ENCODE results near the gene ARL2.

The ARL2 gene

GRCh38 chr11:65058419-65059054, 44.6 kb downstream of the ARL2 start, which contains the start of gene NAALADL1:
Gene NAALADL1 (minus strand): TSS chr11:65058553. CDS start chr11:65058521, 32 bp downstream.
- no peaks in the 10 kb centered on the region for H3K79me2 ChIP-seq (ENCODE audit: insufficient read depth, low read length)

GRCh38 chr11:65059523-65059922, 45.6 kb downstream of the ARL2 start:
- no peak overlapping the region for H2AFZ ChIP-seq (ENCODE audit: low read length)
- H3K79me2 ChIP-seq (ENCODE audit: insufficient read depth, low read length), result no peaks in the 10 kb centered on the region
- no peak overlapping the region for H3K4me3 ChIP-seq (ENCODE audit: low read depth, low read length, poor library complexity, severe bottlenecking)
- no peak overlapping the region for H3K4me2 ChIP-seq (ENCODE audit: low read length)
- peaks cover 7% of the 10 kb centered on the region for H3K4me1 ChIP-seq (ENCODE audit: insufficient read depth, low read length, severe bottlenecking)
- TF ChIP-seq EZH2 (IDR thresholded peaks at IDR 0.05; ENCODE audit: borderline replicate concordance, low read length) (no peak), CTCF (IDR thresholded peaks at IDR 0.05; ENCODE audit: low read length) (no peak)
- no peaks in the 10 kb centered on the region for H3F3A ChIP-seq (ENCODE audit: insufficient read depth, low read length)
- H3K36me3 ChIP-seq (ENCODE audit: insufficient read depth, low read length), result no peaks in the 10 kb centered on the region
- no peaks in the 10 kb centered on the region for H4K20me1 ChIP-seq (ENCODE audit: insufficient read depth, low read length)
- H3K27ac ChIP-seq (ENCODE audit: low read depth, low read length, poor library complexity, severe bottlenecking), result no peak overlapping the region
- no peak overlapping the region for H3K9ac ChIP-seq (ENCODE audit: low read length)
- H3K9me2 ChIP-seq (ENCODE audit: low read depth, low read length), result no peaks in the 10 kb centered on the region
- no peaks in the 10 kb centered on the region for H3K9me3 ChIP-seq (ENCODE audit: low read length)
- no peaks in the 10 kb centered on the region for H3K27me3 ChIP-seq (ENCODE audit: insufficient read depth, low read length)

More at GRCh38 chr11:65058419-65059054, 44.6 kb downstream of the ARL2 start, which contains the start of gene NAALADL1:
- Histone ChIP-seq H3K27ac (ENCODE audit: low read depth, low read length, poor library complexity, severe bottlenecking) (no peak within 1 kb of the TSS), H2AFZ (ENCODE audit: low read length) (no peak within 1 kb of the TSS), H4K20me1 (ENCODE audit: insufficient read depth, low read length) (no peaks in the 10 kb centered on the region), H3K36me3 (ENCODE audit: insufficient read depth, low read length) (no peaks in the 10 kb centered on the region), H3K4me2 (ENCODE audit: low read length) (no peak within 1 kb of the TSS), H3K9ac (ENCODE audit: low read length) (no peak within 1 kb of the TSS), H3K4me3 (ENCODE audit: low read depth, low read length, poor library complexity, severe bottlenecking) (no peak within 1 kb of the TSS), H3F3A (ENCODE audit: insufficient read depth, low read length) (no peaks in the 10 kb centered on the region), H3K9me3 (ENCODE audit: low read length) (no peaks in the 10 kb centered on the region), H3K9me2 (ENCODE audit: low read depth, low read length) (no peaks in the 10 kb centered on the region), H3K4me1 (ENCODE audit: insufficient read depth, low read length, severe bottlenecking) (peaks cover 16% of the 10 kb centered on the region), H3K27me3 (ENCODE audit: insufficient read depth, low read length) (no peaks in the 10 kb centered on the region)
- TF ChIP-seq EZH2 (IDR thresholded peaks at IDR 0.05; ENCODE audit: borderline replicate concordance, low read length) (no peak), CTCF (IDR thresholded peaks at IDR 0.05; ENCODE audit: low read length) (no peak)

GRCh38 chr11:65059959-65060824, 46.2 kb downstream of the ARL2 start:
- H3K4me2 ChIP-seq (ENCODE audit: low read length), result no peak overlapping the region
- no peaks in the 10 kb centered on the region for H3K9me2 ChIP-seq (ENCODE audit: low read depth, low read length)
- no peaks in the 10 kb centered on the region for H3K36me3 ChIP-seq (ENCODE audit: insufficient read depth, low read length)
- no peaks in the 10 kb centered on the region for H3K79me2 ChIP-seq (ENCODE audit: insufficient read depth, low read length)
- no peak overlapping the region for H3K9ac ChIP-seq (ENCODE audit: low read length)
- no peak overlapping the region for H3K4me3 ChIP-seq (ENCODE audit: low read depth, low read length, poor library complexity, severe bottlenecking)
- H3K27me3 ChIP-seq (ENCODE audit: insufficient read depth, low read length), result no peaks in the 10 kb centered on the region
- no peaks in the 10 kb centered on the region for H4K20me1 ChIP-seq (ENCODE audit: insufficient read depth, low read length)
- no peak overlapping the region for H2AFZ ChIP-seq (ENCODE audit: low read length)
- no peaks in the 10 kb centered on the region for H3F3A ChIP-seq (ENCODE audit: insufficient read depth, low read length)
- H3K4me1 ChIP-seq (ENCODE audit: insufficient read depth, low read length, severe bottlenecking), result peaks cover 6% of the 10 kb centered on the region
- H3K27ac ChIP-seq (ENCODE audit: low read depth, low read length, poor library complexity, severe bottlenecking), result no peak overlapping the region
- no peaks in the 10 kb centered on the region for H3K9me3 ChIP-seq (ENCODE audit: low read length)
- TF ChIP-seq EZH2 (IDR thresholded peaks at IDR 0.05; ENCODE audit: borderline replicate concordance, low read length), result no peak
- TF ChIP-seq CTCF (IDR thresholded peaks at IDR 0.05; ENCODE audit: low read length), result no peak
